Thoracic aorta (tissue), 2 donors: ENCODE measurements around the gene ZNF860. TPM values are rescaled to one million over a fixed set of nuclear protein-coding genes. Genes with fewer than 3 reads are reported as not detected.
"Not testable (repeated sequence)": the region's sequence is repeated elsewhere in the genome, so short reads cannot be mapped to it uniquely, and the experiment has no call there.

Experiments
- ATAC-seq: fragments of 150-250 bp; one replicate; pipeline ENCODE4 v1.8.0; 2017; ENCODE audit warnings: low read depth; ENCODE audit not compliant: insufficient number of reproducible peaks, low FRiP score
- DNase-seq: peaks from one replicate; pipeline ENCODE4 v3.0.0-alpha.2; 2020; ENCODE audit warnings: low spot score
- H3K27ac ChIP-seq, 2 donors: fragments of 200-600 bp; sonication (generic); 1 replicate in 1 of 2; 2 replicates in 1 of 2; pipeline ENCODE4 v1.5.1; 2016; ENCODE audit warnings: mild to moderate bottlenecking in 2 of 2, moderate library complexity in 2 of 2
- H3K27me3 ChIP-seq: fragments of 200-600 bp; sonication (generic); replicated peaks from 2 replicates; pipeline ENCODE4 v1.6.0; 2016; ENCODE audit warnings: mild to moderate bottlenecking; ENCODE audit not compliant: insufficient read depth
- H3K36me3 ChIP-seq: fragments of 200-600 bp; sonication (generic); one replicate; pipeline ENCODE4 v1.5.1; 2016
- H3K4me1 ChIP-seq, 2 donors: fragments of 200-600 bp; sonication (generic); 1 replicate in 1 of 2; 2 replicates in 1 of 2; pipeline versions ENCODE4 v1.5.1 to v1.6.0; 2016; ENCODE audit warnings: low read depth in 2 of 2, mild to moderate bottlenecking in 1 of 2; ENCODE audit not compliant: control insufficient read depth in 1 of 2
- H3K4me3 ChIP-seq: fragments of 200-600 bp; sonication (generic); 2 replicates; pipeline ENCODE4 v1.5.1; 2016; ENCODE audit warnings: mild to moderate bottlenecking
- H3K9me3 ChIP-seq: fragments of 200-600 bp; sonication (generic); 2 replicates; pipeline ENCODE4 v1.5.1; 2016
- total RNA-seq, 2 donors: library from RNA; depleted of rRNA; stranded (reverse); fragments of >200 nt; gene quantifications; one replicate each; pipeline versions ENCODE4 v1.1.0 to v1.2.3, GENCODE V29; 2016
- TF ChIP-seq, protein P1 (sequence below): fragments of 200-600 bp; sonication (generic); IDR thresholded peaks from one replicate; pipeline ENCODE4 v1.5.1; 2019; ENCODE audit warnings: antibody characterized with exemption

The ZNF860 gene
- total RNA-seq, 2 donors from 2014 or later: 0.71 to 0.81 TPM

DNA sequence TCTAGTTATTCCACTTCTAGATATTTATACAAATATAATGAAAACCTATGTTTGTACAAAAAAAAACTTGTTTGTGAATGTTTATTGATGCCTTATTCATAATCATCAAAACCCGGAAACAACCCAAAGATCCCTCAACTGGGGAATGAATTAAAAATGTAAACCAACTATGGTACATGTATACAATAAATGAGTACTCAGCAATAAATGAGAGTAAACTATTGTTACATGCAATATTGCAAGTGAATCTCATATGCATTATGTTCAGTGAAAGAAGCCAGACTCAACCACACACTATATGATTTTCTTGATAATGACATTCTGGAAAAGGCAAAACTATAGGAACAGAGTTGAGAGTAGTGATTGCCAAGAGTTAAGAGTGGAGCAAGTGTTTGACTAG is 12.3 kb downstream of the ZNF860 start:
- no peaks in the 10 kb centered on the region for H3K36me3 ChIP-seq
- no peak overlapping the region for H3K27ac ChIP-seq
- no peaks in the 10 kb centered on the region for H3K4me1 ChIP-seq
- no peaks in the 10 kb centered on the region for H3K27me3 ChIP-seq
- ATAC-seq (no peak), DNase-seq (no peak)
- TF ChIP-seq, protein P1, sequence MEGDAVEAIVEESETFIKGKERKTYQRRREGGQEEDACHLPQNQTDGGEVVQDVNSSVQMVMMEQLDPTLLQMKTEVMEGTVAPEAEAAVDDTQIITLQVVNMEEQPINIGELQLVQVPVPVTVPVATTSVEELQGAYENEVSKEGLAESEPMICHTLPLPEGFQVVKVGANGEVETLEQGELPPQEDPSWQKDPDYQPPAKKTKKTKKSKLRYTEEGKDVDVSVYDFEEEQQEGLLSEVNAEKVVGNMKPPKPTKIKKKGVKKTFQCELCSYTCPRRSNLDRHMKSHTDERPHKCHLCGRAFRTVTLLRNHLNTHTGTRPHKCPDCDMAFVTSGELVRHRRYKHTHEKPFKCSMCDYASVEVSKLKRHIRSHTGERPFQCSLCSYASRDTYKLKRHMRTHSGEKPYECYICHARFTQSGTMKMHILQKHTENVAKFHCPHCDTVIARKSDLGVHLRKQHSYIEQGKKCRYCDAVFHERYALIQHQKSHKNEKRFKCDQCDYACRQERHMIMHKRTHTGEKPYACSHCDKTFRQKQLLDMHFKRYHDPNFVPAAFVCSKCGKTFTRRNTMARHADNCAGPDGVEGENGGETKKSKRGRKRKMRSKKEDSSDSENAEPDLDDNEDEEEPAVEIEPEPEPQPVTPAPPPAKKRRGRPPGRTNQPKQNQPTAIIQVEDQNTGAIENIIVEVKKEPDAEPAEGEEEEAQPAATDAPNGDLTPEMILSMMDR: no peak
- H3K9me3 ChIP-seq: peaks cover 26% of the 10 kb centered on the region
- no peak overlapping the region for H3K4me3 ChIP-seq

DNA sequence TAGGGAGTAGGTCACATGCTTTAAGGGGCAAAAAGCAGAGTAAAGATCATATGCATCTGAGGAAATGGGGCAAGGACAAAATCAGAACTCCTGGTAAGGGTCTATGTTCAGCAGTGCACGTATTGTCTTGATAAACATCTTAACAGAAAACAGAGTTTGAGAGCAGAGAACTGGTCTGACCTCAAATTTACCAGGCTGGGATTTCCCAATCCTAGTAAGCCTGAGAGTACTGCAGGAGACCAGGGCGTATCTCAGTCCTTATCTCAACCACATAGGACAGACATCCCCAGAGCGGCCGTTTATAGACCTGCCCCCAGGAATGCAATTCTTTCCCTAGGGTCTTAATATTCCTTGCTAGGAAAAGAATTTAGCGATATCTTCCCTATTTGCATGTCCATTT is 13.5 kb downstream of the ZNF860 start:
- H3K36me3 ChIP-seq, H3K27ac ChIP-seq, ATAC-seq, DNase-seq, H3K4me3 ChIP-seq, H3K27me3 ChIP-seq, H3K4me1 ChIP-seq: not testable (repeated sequence)
- peaks cover 16% of the 10 kb centered on the region for H3K9me3 ChIP-seq

DNA sequence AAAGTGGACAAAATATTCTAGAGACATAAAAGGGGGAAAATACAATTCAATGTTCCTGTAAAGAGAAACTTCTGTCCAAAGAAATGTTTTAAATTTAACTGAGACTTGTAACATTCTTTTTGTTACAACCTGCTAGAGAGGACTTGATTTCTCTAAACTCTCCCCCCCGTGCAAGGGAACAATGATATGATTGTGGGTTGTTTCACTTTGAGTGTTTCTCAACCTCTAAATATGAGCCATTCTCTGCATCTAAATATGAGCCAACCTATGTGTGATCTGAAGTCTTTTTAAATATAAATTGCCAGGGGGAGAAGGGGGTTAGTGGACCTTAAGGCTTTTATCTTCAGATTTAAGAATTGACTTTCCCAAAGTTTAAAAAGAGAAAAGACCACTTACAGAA is 14.6 kb downstream of the ZNF860 start:
- H3K36me3 ChIP-seq: no peaks in the 10 kb centered on the region
- H3K9me3 ChIP-seq: peaks cover 12% of the 10 kb centered on the region
- TF ChIP-seq, protein P1: no peak
- DNase-seq: no peak
- no peaks in the 10 kb centered on the region for H3K4me1 ChIP-seq
- H3K4me3 ChIP-seq: no peak overlapping the region
- ATAC-seq: no peak
- no peaks in the 10 kb centered on the region for H3K27me3 ChIP-seq
- H3K27ac ChIP-seq: no peak overlapping the region

DNA sequence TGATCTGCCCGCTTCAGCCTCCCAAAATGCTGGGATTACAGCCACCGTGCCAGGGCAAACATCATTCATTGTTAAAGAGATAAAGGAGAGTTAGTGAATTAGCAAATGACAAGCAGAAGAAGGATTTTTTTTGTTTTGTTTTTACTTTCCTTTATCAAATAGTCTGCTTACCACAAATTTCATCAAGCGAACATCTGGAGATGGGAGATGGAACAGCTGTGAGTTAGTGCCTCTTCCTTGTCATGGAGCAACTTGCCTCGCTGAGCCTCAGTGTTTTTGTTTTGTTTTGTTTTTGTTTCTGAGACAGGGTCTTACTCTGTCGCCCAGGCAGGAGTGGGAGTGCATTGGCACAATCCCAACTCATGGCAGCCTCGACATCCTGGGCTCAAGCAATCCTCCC is 15.9 kb downstream of the ZNF860 start:
- peaks cover 3% of the 10 kb centered on the region for H3K9me3 ChIP-seq
- TF ChIP-seq, protein P1: no peak
- ATAC-seq (no peak), DNase-seq (no peak)
- H3K4me1 ChIP-seq: no peaks in the 10 kb centered on the region
- no peak overlapping the region for H3K4me3 ChIP-seq
- H3K36me3 ChIP-seq: no peaks in the 10 kb centered on the region
- H3K27me3 ChIP-seq: no peaks in the 10 kb centered on the region
- H3K27ac ChIP-seq: no peak overlapping the region

DNA sequence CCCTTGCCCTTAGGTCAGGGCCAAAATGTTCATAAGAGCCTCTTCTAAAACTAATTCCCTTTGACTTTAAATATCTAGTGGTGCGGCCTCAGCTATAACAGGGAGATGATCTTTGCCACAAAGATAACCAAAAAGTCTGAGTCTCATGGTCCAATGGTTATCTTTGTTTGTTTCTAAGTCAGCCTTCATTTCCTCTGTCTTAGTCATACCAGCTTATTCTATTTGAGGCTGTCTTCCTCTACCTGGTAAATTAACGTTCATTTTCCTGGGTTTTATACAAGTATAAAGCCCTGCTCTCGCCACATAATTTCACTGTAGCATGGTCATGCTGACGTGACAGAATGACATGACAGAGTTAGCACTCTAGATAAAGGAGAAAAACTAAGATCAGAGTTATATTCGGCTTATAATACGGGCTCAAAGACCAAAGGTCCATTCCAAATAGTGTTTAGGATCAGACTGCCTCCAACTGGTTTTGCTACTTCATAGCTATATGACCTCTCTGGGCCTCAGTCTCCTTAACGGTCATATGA is 18.4 kb downstream of the ZNF860 start:
- Histone ChIP-seq H3K9me3 (peaks cover 2% of the 10 kb centered on the region), H3K27me3 (no peaks in the 10 kb centered on the region), H3K4me1 (no peaks in the 10 kb centered on the region), H3K4me3 (no peak overlapping the region), H3K27ac (no peak overlapping the region), H3K36me3 (no peaks in the 10 kb centered on the region)
- DNase-seq (no peak), ATAC-seq (no peak)
- TF ChIP-seq, protein P1: no peak

DNA sequence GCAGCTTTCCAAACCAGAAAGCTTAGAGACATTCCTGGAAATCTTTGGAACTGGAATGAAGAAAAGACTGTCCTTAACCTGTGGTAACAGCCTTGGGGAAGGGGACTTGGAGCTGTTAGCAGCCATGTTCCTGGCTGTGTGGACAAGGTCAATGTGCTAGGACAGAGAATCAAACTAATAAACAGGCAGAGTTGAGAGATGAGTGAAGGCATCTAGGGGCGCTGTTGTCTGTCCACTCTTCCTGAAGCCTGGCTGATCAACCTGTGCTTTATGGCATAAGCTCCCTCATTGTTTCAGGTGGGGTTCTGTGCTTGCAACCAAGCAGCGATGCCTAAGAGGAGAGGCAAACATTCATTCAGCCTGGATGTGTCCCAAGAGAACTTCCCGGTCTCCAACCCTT is 19.3 kb downstream of the ZNF860 start:
- Histone ChIP-seq H3K27me3 (no peaks in the 10 kb centered on the region), H3K27ac (no peak overlapping the region), H3K36me3 (no peaks in the 10 kb centered on the region), H3K4me3 (no peak overlapping the region), H3K4me1 (no peaks in the 10 kb centered on the region), H3K9me3 (no peaks in the 10 kb centered on the region)
- TF ChIP-seq, protein P1: no peak
- ATAC-seq (no peak), DNase-seq (no peak)
